Neuronal stem cell (in vitro differentiated cells): Measurements from ENCODE around the gene KLHL2.

ENCODE experiments used
- DNase-seq: peaks from one replicate; pipeline ENCODE4 v3.0.0-alpha.2; 2013; ENCODE audit warnings: low spot score
- H2AFZ ChIP-seq: one replicate; pipeline ENCODE4 v1.6.1; 2013; ENCODE audit warnings: mild to moderate bottlenecking, low read length, inconsistent platforms
- H2AK5ac ChIP-seq: 2 replicates; pipeline ENCODE4 v1.6.1; 2013; ENCODE audit warnings: low read depth, mild to moderate bottlenecking, inconsistent platforms, low read length, moderate library complexity, mixed read lengths
- H2BK120ac ChIP-seq: 2 replicates; pipeline ENCODE4 v1.6.1; 2013; ENCODE audit warnings: low read depth, mild to moderate bottlenecking, inconsistent platforms, low read length, moderate library complexity, mixed read lengths
- H2BK12ac ChIP-seq: one replicate; pipeline ENCODE4 v1.6.1; 2013; ENCODE audit warnings: low read length, inconsistent platforms
- H2BK15ac ChIP-seq: 2 replicates; pipeline ENCODE4 v1.6.1; 2013; ENCODE audit warnings: mild to moderate bottlenecking, low read length, inconsistent platforms, mixed read lengths
- H2BK5ac ChIP-seq: one replicate; pipeline ENCODE4 v1.6.1; 2013; ENCODE audit warnings: inconsistent platforms, mild to moderate bottlenecking, low read length, moderate library complexity
- H3K14ac ChIP-seq: one replicate; pipeline ENCODE4 v1.6.1; 2013; ENCODE audit warnings: low read length, inconsistent platforms
- H3K18ac ChIP-seq: 2 replicates; pipeline ENCODE4 v1.6.1; 2013; ENCODE audit warnings: low read length, inconsistent platforms
- H3K23ac ChIP-seq: 2 replicates; pipeline ENCODE4 v1.6.1; 2013; ENCODE audit warnings: low read depth, mild to moderate bottlenecking, mixed read lengths, low read length, inconsistent platforms; ENCODE audit not compliant: poor library complexity
- H3K27ac ChIP-seq: replicated peaks from 3 replicates; pipeline ENCODE4 v1.5.1; 2013; ENCODE audit warnings: low read length, inconsistent platforms
- H3K27me3 ChIP-seq, 3 experiments: 2 replicates each; pipeline ENCODE4 v1.6.1; 2013; ENCODE audit warnings: low read length in 3 of 3, mild to moderate bottlenecking in 2 of 3, inconsistent platforms in 1 of 3, low read depth in 1 of 3, mixed read lengths in 1 of 3, moderate library complexity in 1 of 3; ENCODE audit not compliant: control insufficient read depth in 3 of 3, insufficient read depth in 3 of 3
- H3K36me3 ChIP-seq, 2 donors: replicated peaks in 1 of 2; 2 replicates each; pipeline ENCODE4 v1.6.1; 2013; ENCODE audit warnings: low read length in 2 of 2; ENCODE audit not compliant: control insufficient read depth in 2 of 2, insufficient read depth in 2 of 2
- H3K4ac ChIP-seq: 2 replicates; pipeline ENCODE4 v1.6.1; 2013; ENCODE audit warnings: inconsistent platforms, mild to moderate bottlenecking, low read length, moderate library complexity
- H3K4me1 ChIP-seq, 2 donors: 1 replicate in 1 of 2; 2 replicates in 1 of 2; pipeline ENCODE4 v1.6.1; 2013; ENCODE audit warnings: low read length in 2 of 2, low read depth in 1 of 2; ENCODE audit not compliant: control insufficient read depth in 2 of 2, insufficient read depth in 1 of 2
- H3K4me2 ChIP-seq: one replicate; pipeline ENCODE4 v1.6.1; 2013; ENCODE audit warnings: mild to moderate bottlenecking, low read length, inconsistent platforms; ENCODE audit not compliant: insufficient read depth, poor library complexity, severe bottlenecking
- H3K4me3 ChIP-seq, 2 donors: 2 replicates each; pipeline ENCODE4 v1.5.1; 2013; ENCODE audit warnings: low read length in 2 of 2, mild to moderate bottlenecking in 2 of 2, inconsistent platforms in 1 of 2, moderate library complexity in 1 of 2
- H3K79me1 ChIP-seq: one replicate; pipeline ENCODE4 v1.6.1; 2013; ENCODE audit warnings: low read depth, mild to moderate bottlenecking, inconsistent platforms, low read length, moderate library complexity
- H3K9ac ChIP-seq: one replicate; pipeline ENCODE4 v1.6.1; 2013; ENCODE audit warnings: mild to moderate bottlenecking, low read depth, low read length, inconsistent platforms; ENCODE audit not compliant: poor library complexity
- H3K9me3 ChIP-seq, 2 donors: replicated peaks in 1 of 2; 2 replicates each; pipeline versions ENCODE3 to v1.6.1; 2013; ENCODE audit warnings: low read length in 2 of 2, mild to moderate bottlenecking in 2 of 2, inconsistent platforms in 1 of 2, low read depth in 1 of 2, mixed read lengths in 1 of 2, moderate library complexity in 1 of 2; ENCODE audit not compliant: control insufficient read depth in 2 of 2, insufficient read depth in 1 of 2
- H4K8ac ChIP-seq: one replicate; pipeline ENCODE4 v1.6.1; 2013; ENCODE audit warnings: low read depth, mild to moderate bottlenecking, inconsistent platforms, low read length, moderate library complexity
- H4K91ac ChIP-seq: one replicate; pipeline ENCODE4 v1.6.1; 2013; ENCODE audit warnings: low read length, low read depth, mild to moderate bottlenecking, inconsistent platforms; ENCODE audit not compliant: poor library complexity
- WGBS, 2 donors: extraction: QIAGEN DNeasy Blood & Tissue Kit; methylation state at CpG; one replicate each; pipeline ENCODE4 v1.1.7; 2013; ENCODE audit warnings: missing lambda C conversion rate in 2 of 2, mixed read lengths in 1 of 2; ENCODE audit not compliant: insufficient read length in 2 of 2, insufficient replicate concordance in 1 of 2; ENCODE audit errors: extremely low coverage in 2 of 2; 5-methylcytosine and 5-hydroxymethylcytosine counted together

KLHL2 gene

DNA sequence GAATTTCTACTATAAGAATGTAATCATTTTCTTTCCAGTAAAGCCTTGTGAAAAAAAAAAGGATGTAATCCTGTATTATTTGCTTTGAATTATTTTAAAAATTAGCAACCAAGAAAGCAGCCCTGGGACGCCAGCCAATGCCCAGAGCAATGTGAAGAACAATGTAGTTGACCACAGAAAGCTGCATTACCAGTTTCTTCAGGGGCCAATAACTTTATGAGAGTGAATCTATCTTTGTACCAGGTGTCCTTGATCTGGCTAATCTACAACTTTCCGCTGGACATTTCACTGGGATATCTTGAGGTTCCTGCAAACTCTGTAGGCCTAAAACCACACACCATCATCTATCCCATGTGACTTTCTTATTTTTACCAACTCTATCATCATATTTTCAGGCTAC is 7.6 kb upstream of the KLHL2 start:
- H2BK120ac ChIP-seq, result no peak overlapping the region
- H2AFZ ChIP-seq, result no peak overlapping the region
- no peaks in the 10 kb centered on the region for H3K79me1 ChIP-seq
- no peak overlapping the region for H3K4me3 ChIP-seq
- H3K27ac ChIP-seq, result no peak overlapping the region
- no peak overlapping the region for H3K4me2 ChIP-seq
- H2BK12ac ChIP-seq, result no peak overlapping the region
- no peak overlapping the region for H2AK5ac ChIP-seq
- H3K14ac ChIP-seq, result no peak overlapping the region
- no peak overlapping the region for H4K8ac ChIP-seq
- H3K9me3 ChIP-seq, result no peaks in the 10 kb centered on the region
- no peaks in the 10 kb centered on the region for H3K27me3 ChIP-seq
- no peaks in the 10 kb centered on the region for H3K36me3 ChIP-seq
- H3K9ac ChIP-seq, result no peak overlapping the region
- no peak for DNase-seq
- no peak overlapping the region for H3K18ac ChIP-seq
- no peak overlapping the region for H3K23ac ChIP-seq
- H4K91ac ChIP-seq, result no peak overlapping the region
- no peak overlapping the region for H2BK15ac ChIP-seq
- no peak overlapping the region for H2BK5ac ChIP-seq
- WGBS, 2 donors, result no CpG with 5 or more reads among the region's 2 CpGs
- no peak overlapping the region for H3K4ac ChIP-seq
- no peaks in the 10 kb centered on the region for H3K4me1 ChIP-seq

DNA sequence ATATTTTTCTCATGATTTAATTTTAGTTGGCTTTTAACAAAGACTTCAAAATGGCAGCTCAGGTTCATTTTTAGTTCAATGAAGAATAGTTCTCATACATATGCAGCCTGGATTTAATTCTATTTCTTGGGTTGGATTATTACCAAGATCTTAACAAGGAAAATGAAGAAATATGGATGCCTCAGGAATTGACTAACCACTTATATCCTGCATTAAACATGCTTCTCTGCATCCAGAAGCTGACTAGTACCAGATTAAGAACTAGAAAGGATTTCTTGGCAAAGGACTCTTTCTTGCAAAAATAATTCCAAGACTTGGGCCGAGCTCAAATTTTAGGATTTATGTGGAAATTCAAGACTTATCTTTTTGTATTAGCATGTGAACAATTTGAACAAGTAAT is 5.6 kb upstream of the KLHL2 start:
- Histone ChIP-seq H3K9ac (no peak overlapping the region), H3K23ac (no peak overlapping the region), H2BK12ac (no peak overlapping the region), H3K4ac (no peak overlapping the region), H4K8ac (no peak overlapping the region), H2BK5ac (no peak overlapping the region), H3K4me2 (no peak overlapping the region), H3K14ac (no peak overlapping the region), H4K91ac (no peak overlapping the region), H3K4me1 (peaks cover 0 to 4% of the 10 kb centered on the region in 2 donors), H3K36me3 (no peaks in the 10 kb centered on the region), H3K27ac (no peak overlapping the region), H2AK5ac (no peak overlapping the region), H3K79me1 (no peaks in the 10 kb centered on the region), H3K9me3 (no peaks in the 10 kb centered on the region), H3K27me3 (no peaks in the 10 kb centered on the region), H2BK120ac (no peak overlapping the region), H2AFZ (no peak overlapping the region), H2BK15ac (no peak overlapping the region), H3K18ac (no peak overlapping the region), H3K4me3 (no peak overlapping the region)
- no peak for DNase-seq
- WGBS, 2 donors, result no CpG with 5 or more reads among the region's 1 CpG

DNA sequence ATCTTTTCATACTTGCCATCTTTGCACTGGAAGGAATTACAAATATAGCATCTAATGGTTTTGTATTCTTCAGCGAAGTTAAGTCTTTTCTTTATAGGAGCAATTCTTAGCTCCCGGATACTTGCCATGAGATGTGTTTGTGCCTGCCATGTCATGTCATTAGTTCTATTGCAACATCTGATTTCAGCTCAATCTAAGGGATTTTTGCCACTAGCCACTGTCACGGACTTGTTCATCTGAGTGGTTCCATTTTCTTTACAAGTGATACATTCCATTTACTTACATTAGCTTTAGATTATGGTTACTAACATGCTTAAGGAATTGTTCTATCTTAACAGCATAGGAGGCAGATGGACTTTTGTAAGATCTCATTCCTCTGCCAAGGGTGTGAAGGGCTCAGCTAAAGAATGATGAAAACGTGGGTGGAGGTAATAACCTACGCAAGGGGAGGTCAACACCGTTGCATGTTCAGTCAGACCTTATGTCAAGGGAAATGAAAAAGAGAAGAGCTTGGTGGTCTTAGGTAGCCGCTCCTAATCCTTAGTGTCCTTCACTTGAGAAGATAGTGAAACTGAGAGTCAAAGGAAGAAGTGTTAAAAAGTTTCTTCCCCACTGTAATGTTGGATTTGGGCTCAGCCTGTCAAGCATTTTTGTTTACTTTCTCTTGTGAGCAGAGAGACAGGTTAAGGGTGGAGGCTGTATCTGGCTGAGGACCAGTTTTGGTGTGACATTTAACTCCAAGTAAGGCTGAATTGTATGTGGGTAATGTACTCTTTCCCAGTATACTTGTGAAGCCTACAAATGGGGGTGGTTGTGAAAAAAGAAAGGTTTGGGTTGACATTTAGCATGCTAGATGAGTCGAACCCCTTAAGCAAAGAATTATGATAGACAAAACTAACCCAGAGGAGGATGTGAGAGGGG is 3.6 kb upstream of the KLHL2 start:
- no peak overlapping the region for H2AFZ ChIP-seq
- H3K27me3 ChIP-seq, result no peaks in the 10 kb centered on the region
- H3K9ac ChIP-seq, result no peak overlapping the region
- H2BK12ac ChIP-seq, result no peak overlapping the region
- no peak overlapping the region for H2BK15ac ChIP-seq
- H3K4ac ChIP-seq, result no peak overlapping the region
- no peak overlapping the region for H3K23ac ChIP-seq
- no peak overlapping the region for H4K91ac ChIP-seq
- H2BK5ac ChIP-seq, result no peak overlapping the region
- H3K18ac ChIP-seq, result no peak overlapping the region
- H2AK5ac ChIP-seq, result no peak overlapping the region
- H3K36me3 ChIP-seq, result no peaks in the 10 kb centered on the region
- no peak overlapping the region for H2BK120ac ChIP-seq
- no peak overlapping the region for H3K4me3 ChIP-seq
- H3K14ac ChIP-seq, result no peak overlapping the region
- no peak overlapping the region for H3K27ac ChIP-seq
- H3K9me3 ChIP-seq, result no peaks in the 10 kb centered on the region
- H4K8ac ChIP-seq, result no peak overlapping the region
- DNase-seq, result no peak
- no peaks in the 10 kb centered on the region for H3K79me1 ChIP-seq
- H3K4me1 ChIP-seq, result peaks cover 0 to 7% of the 10 kb centered on the region in 2 donors
- WGBS, 2 donors, result no CpG with 5 or more reads among the region's 8 CpGs
- H3K4me2 ChIP-seq, result no peak overlapping the region

DNA sequence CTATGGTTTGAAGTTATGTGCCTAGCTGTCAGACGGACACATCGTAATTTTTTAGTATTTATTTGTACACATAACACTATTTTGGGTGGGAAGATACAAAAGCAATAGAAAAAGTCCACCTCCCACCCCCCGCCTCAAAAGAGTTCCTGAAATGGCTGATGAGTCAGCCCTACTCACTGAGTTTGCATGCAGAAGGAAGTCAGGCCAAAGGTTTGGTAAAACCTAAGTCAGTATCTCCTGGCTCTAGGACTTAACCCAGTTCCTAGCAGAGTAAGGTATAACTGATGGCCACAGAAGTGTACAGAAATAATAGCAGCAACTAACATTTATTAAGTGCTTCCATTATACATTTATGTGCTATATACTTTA is 2.9 kb upstream of the KLHL2 start:
- Histone ChIP-seq H3K27ac (no peak overlapping the region), H2AK5ac (no peak overlapping the region), H3K18ac (no peak overlapping the region), H3K4me1 (peaks cover 4 to 10% of the 10 kb centered on the region in 2 donors), H3K4me2 (no peak overlapping the region), H3K79me1 (peaks cover 2% of the 10 kb centered on the region), H3K27me3 (no peaks in the 10 kb centered on the region), H3K36me3 (no peaks in the 10 kb centered on the region), H3K14ac (no peak overlapping the region), H3K9ac (no peak overlapping the region), H2AFZ (no peak overlapping the region), H3K9me3 (no peaks in the 10 kb centered on the region), H4K8ac (no peak overlapping the region), H2BK15ac (no peak overlapping the region), H3K4me3 (no peak overlapping the region), H3K4ac (no peak overlapping the region), H2BK5ac (no peak overlapping the region), H4K91ac (no peak overlapping the region), H2BK12ac (no peak overlapping the region), H3K23ac (no peak overlapping the region), H2BK120ac (no peak overlapping the region)
- no CpG with 5 or more reads among the region's 3 CpGs for WGBS, 2 donors
- DNase-seq, result no peak
